Measurements from ENCODE around the gene CD276.

CD276 gene

GRCh38 chr15:73654659-73655058, 29.5 kb upstream of the CD276 start:
- 0 out of 2 replicates have a peak, but pooled peaks cover 3% of the 10 kb centered on the region for H3K27me3 ChIP-seq (ENCODE audit: control insufficient read depth, low read length)
- no peaks in the 10 kb centered on the region for H3K79me2 ChIP-seq (ENCODE audit: control insufficient read depth, low read length)
- no peaks in the 10 kb centered on the region for H3F3A ChIP-seq (ENCODE audit: control insufficient read depth, insufficient read depth)
- no peak for TF ChIP-seq CTCF (IDR thresholded peaks at IDR 0.05; ENCODE audit: low read depth, low read length, poor library complexity, severe bottlenecking)
- no peak for TF ChIP-seq EZH2phosphoT487 (IDR thresholded peaks at IDR 0.05; ENCODE audit: borderline replicate concordance, low read length)
- H3K4me3 ChIP-seq (ENCODE audit: low read length) = no peak overlapping the region
- H3K4me1 ChIP-seq (ENCODE audit: control insufficient read depth, low read length) = no peaks in the 10 kb centered on the region
- no peaks in the 10 kb centered on the region for H3K9me2 ChIP-seq (replicated peaks; ENCODE audit: control insufficient read depth, low read length)
- H4K20me1 ChIP-seq (ENCODE audit: control insufficient read depth, insufficient read depth, low read depth, low read length) = no peaks in the 10 kb centered on the region
- H3K27ac ChIP-seq (ENCODE audit: low read depth, low read length) = no peak overlapping the region
- no peaks in the 10 kb centered on the region for H3K9me3 ChIP-seq (ENCODE audit: control insufficient read depth, insufficient read depth, low read length)
- H3K36me3 ChIP-seq (ENCODE audit: control insufficient read depth, low read length) = no peaks in the 10 kb centered on the region
- H3K4me2 ChIP-seq (ENCODE audit: low read length) = no peak overlapping the region

GRCh38 chr15:73655724-73656123, 28.5 kb upstream of the CD276 start:
- no peaks in the 10 kb centered on the region for H3K4me1 ChIP-seq (ENCODE audit: control insufficient read depth, low read length)
- no peaks in the 10 kb centered on the region for H3K9me2 ChIP-seq (replicated peaks; ENCODE audit: control insufficient read depth, low read length)
- H3K27me3 ChIP-seq (ENCODE audit: control insufficient read depth, low read length) = peaks cover 4% of the 10 kb centered on the region; the same call in 1 of the 2 replicates
- TF ChIP-seq EZH2phosphoT487 (IDR thresholded peaks at IDR 0.05; ENCODE audit: borderline replicate concordance, low read length) = no peak
- TF ChIP-seq CTCF (IDR thresholded peaks at IDR 0.05; ENCODE audit: low read depth, low read length, poor library complexity, severe bottlenecking) = no peak
- no peaks in the 10 kb centered on the region for H3K79me2 ChIP-seq (ENCODE audit: control insufficient read depth, low read length)
- H3K27ac ChIP-seq (ENCODE audit: low read depth, low read length) = no peak overlapping the region
- H3K36me3 ChIP-seq (ENCODE audit: control insufficient read depth, low read length) = no peaks in the 10 kb centered on the region
- no peaks in the 10 kb centered on the region for H3F3A ChIP-seq (ENCODE audit: control insufficient read depth, insufficient read depth)
- H3K4me2 ChIP-seq (ENCODE audit: low read length) = no peak overlapping the region
- no peaks in the 10 kb centered on the region for H4K20me1 ChIP-seq (ENCODE audit: control insufficient read depth, insufficient read depth, low read depth, low read length)
- no peak overlapping the region for H3K4me3 ChIP-seq (ENCODE audit: low read length)
- no peaks in the 10 kb centered on the region for H3K9me3 ChIP-seq (ENCODE audit: control insufficient read depth, insufficient read depth, low read length)

- Histone ChIP-seq H3K4me1 (ENCODE audit: control insufficient read depth, low read length) (no peaks in the 10 kb centered on the region), H3K27ac (ENCODE audit: low read depth, low read length) (no peak overlapping the region), H3K4me2 (ENCODE audit: low read length) (no peak overlapping the region), H3K4me3 (ENCODE audit: low read length) (no peak overlapping the region), H3F3A (ENCODE audit: control insufficient read depth, insufficient read depth) (no peaks in the 10 kb centered on the region), H3K79me2 (ENCODE audit: control insufficient read depth, low read length) (no peaks in the 10 kb centered on the region), H3K9me3 (ENCODE audit: control insufficient read depth, insufficient read depth, low read length) (peaks cover 5% of the 10 kb centered on the region; the same call in 1 of the 2 replicates), H3K9me2 (replicated peaks; ENCODE audit: control insufficient read depth, low read length) (no peaks in the 10 kb centered on the region), H3K36me3 (ENCODE audit: control insufficient read depth, low read length) (no peaks in the 10 kb centered on the region), H3K27me3 (ENCODE audit: control insufficient read depth, low read length) (peaks cover 4% of the 10 kb centered on the region; the same call in 1 of the 2 replicates), H4K20me1 (ENCODE audit: control insufficient read depth, insufficient read depth, low read depth, low read length) (no peaks in the 10 kb centered on the region)
- no peak for TF ChIP-seq EZH2phosphoT487 (IDR thresholded peaks at IDR 0.05; ENCODE audit: borderline replicate concordance, low read length)
- TF ChIP-seq CTCF (IDR thresholded peaks at IDR 0.05; ENCODE audit: low read depth, low read length, poor library complexity, severe bottlenecking) = no peak
Observed at GRCh38 chr15:73658645-73659044, 25.5 kb upstream of the CD276 start.

Measured in DOHH2 (cell line).